WTC11 (cell line): ENCODE measurements around the gene LZTR1.

ENCODE experiments used
- ATF2 ChIP-seq: sonication (generic); formaldehyde crosslinking; IDR thresholded peaks from 2 replicates; pipeline ENCODE4 v1.8.1; 2022; ENCODE audit warnings: low read depth, missing genetic modification reagents, borderline replicate concordance
- ATF6 ChIP-seq: sonication (generic); formaldehyde crosslinking; IDR thresholded peaks from 2 replicates; pipeline ENCODE4 v1.8.1; 2023; ENCODE audit warnings: mild to moderate bottlenecking, missing genetic modification reagents
- CTCF ChIP-seq: fragments of 200-600 bp; IDR thresholded peaks from 2 replicates; pipeline ENCODE4 v1.8.0; 2022; ENCODE audit warnings: antibody characterized with exemption
- MAX ChIP-seq: sonication (generic); formaldehyde crosslinking; IDR thresholded peaks from 2 replicates; pipeline ENCODE4 v1.8.0; 2022; ENCODE audit warnings: mild to moderate bottlenecking, missing genetic modification reagents
- NR1H2 ChIP-seq: sonication (generic); formaldehyde crosslinking; IDR thresholded peaks from 2 replicates; pipeline ENCODE4 v1.9.0; 2021; ENCODE audit warnings: mild to moderate bottlenecking, moderate library complexity, missing genetic modification reagents
- ZNF416 ChIP-seq: fragments of 250-450 bp; sonication (Bioruptor Pico); IDR thresholded peaks from 2 replicates; pipeline ENCODE4 v1.9.0; 2021; ENCODE audit warnings: mild to moderate bottlenecking, inconsistent platforms
- ZSCAN18 ChIP-seq: fragments of 250-450 bp; sonication (Bioruptor Pico); IDR thresholded peaks from 2 replicates; pipeline ENCODE4 v2.1.2; 2022; ENCODE audit warnings: mild to moderate bottlenecking, moderate library complexity

- TF ChIP-seq MAX (CRISPR knock-in tag) = no peak
- TF ChIP-seq CTCF = no peak
- no peak for TF ChIP-seq ATF6
- no peak for TF ChIP-seq ZNF416
- no peak for TF ChIP-seq ZSCAN18
- TF ChIP-seq NR1H2 (CRISPR knock-in tag) = no peak
- TF ChIP-seq ATF2 (CRISPR knock-in tag) = no peak
Observed at GRCh38 chr22:20988573-20989322, 6.7 kb downstream of the LZTR1 start.
